Measurements from ENCODE around the gene FAM107B.

Gene FAM107B

GRCh38 chr10:14656052-14656730, 118.5 kb downstream of the FAM107B start:
- TF ChIP-seq CTCF (IDR thresholded peaks at IDR 0.05; ENCODE audit: insufficient read depth, low read length, missing control alignments): no peak
- CTCF ChIA-PET: no interaction called here
- DNase-seq (ENCODE audit: low read depth, low spot score): no peak
- POLR2A ChIA-PET: no interaction called here
- no peak overlapping the region for H3K4me3 ChIP-seq (ENCODE audit: low read depth, low read length)

GRCh38 chr10:14654821-14655382, 119.8 kb downstream of the FAM107B start:
- CTCF ChIA-PET: no interaction called here
- no peak overlapping the region for H3K4me3 ChIP-seq (ENCODE audit: low read depth, low read length)
- DNase-seq (ENCODE audit: low read depth, low spot score): no peak
- no peak for TF ChIP-seq CTCF (IDR thresholded peaks at IDR 0.05; ENCODE audit: insufficient read depth, low read length, missing control alignments)
- POLR2A ChIA-PET: no interaction called here

GRCh38 chr10:14653271-14654161, 121.2 kb downstream of the FAM107B start:
- peak; percentile 51 for DNase-seq (ENCODE audit: low read depth, low spot score)
- TF ChIP-seq CTCF (IDR thresholded peaks at IDR 0.05; ENCODE audit: insufficient read depth, low read length, missing control alignments): no peak
- ChIA-PET CTCF (no interaction called here), POLR2A (no interaction called here)
- H3K4me3 ChIP-seq (ENCODE audit: low read depth, low read length): no peak overlapping the region

DNA sequence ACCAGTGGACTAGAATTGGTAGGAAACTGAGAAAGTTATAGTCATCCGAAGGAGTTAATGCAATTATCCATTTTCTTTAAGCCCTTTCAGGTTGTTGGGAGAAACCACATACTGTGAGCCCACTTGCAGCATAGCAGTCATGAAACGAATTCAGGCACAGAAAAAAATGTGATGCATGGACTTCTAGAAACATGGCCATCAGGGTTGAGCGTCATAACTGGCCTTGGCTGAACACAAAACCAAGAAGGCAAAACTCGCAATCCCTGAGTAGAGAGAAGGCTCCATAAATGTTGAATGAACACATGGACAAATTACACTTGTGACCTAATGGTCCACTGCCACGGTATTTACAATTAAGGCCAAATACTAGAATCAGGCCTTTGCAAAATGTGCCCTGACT, 121.9 kb downstream of the FAM107B start:
- H3K4me3 ChIP-seq (ENCODE audit: low read depth, low read length): no peak overlapping the region
- CTCF ChIA-PET: interaction anchor here (0.5 kb wide), 1 partner anchor 747 kb away, joined by 3 read pairs; no protein-coding TSS in a partner anchor
- TF ChIP-seq CTCF (IDR thresholded peaks at IDR 0.05; ENCODE audit: insufficient read depth, low read length, missing control alignments): no peak
- DNase-seq (ENCODE audit: low read depth, low spot score): no peak
- POLR2A ChIA-PET: no interaction called here

GRCh38 chr10:14652067-14652466, 122.6 kb downstream of the FAM107B start:
- POLR2A ChIA-PET: no interaction called here
- no peak overlapping the region for H3K4me3 ChIP-seq (ENCODE audit: low read depth, low read length)
- no peak for TF ChIP-seq CTCF (IDR thresholded peaks at IDR 0.05; ENCODE audit: insufficient read depth, low read length, missing control alignments)
- no peak for DNase-seq (ENCODE audit: low read depth, low spot score)
- CTCF ChIA-PET: interaction anchor here (0.5 to 0.6 kb wide), 2 partner anchors 115 to 746 kb away, joined by 3 read pairs; no protein-coding TSS in a partner anchor

GRCh38 chr10:14649739-14650138, 125.0 kb downstream of the FAM107B start:
- H3K4me3 ChIP-seq (ENCODE audit: low read depth, low read length): no peak overlapping the region
- POLR2A ChIA-PET: no interaction called here
- CTCF ChIA-PET: no interaction called here
- no peak for DNase-seq (ENCODE audit: low read depth, low spot score)
- TF ChIP-seq CTCF (IDR thresholded peaks at IDR 0.05; ENCODE audit: insufficient read depth, low read length, missing control alignments): no peak
